ENCODE results near the gene SNAPC1.
"Not testable (repeated sequence)": the region's sequence is repeated elsewhere in the genome, so short reads cannot be mapped to it uniquely, and the experiment has no call there.

SNAPC1 gene

DNA sequence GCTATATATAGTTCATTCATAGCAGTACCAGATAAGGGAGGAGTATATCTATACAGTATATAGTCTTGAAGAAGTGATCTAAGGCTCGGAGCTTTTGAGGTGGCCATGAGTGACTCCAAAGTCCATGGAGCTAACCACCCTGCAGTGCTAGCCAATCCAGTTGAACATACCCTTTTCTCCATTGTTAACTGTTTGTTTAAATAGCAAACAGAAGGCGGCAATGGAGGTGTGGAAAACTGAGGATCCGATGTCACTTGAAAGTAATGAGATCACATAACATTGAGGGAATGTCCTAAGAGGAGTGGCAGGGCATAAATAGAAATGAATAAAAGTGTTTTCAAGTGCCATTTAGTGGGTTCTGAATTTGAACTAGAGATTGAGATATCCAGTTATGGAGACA, 12.4 kb upstream of the SNAPC1 start:
- no peak for DNase-seq (ENCODE audit: low read depth)

DNA sequence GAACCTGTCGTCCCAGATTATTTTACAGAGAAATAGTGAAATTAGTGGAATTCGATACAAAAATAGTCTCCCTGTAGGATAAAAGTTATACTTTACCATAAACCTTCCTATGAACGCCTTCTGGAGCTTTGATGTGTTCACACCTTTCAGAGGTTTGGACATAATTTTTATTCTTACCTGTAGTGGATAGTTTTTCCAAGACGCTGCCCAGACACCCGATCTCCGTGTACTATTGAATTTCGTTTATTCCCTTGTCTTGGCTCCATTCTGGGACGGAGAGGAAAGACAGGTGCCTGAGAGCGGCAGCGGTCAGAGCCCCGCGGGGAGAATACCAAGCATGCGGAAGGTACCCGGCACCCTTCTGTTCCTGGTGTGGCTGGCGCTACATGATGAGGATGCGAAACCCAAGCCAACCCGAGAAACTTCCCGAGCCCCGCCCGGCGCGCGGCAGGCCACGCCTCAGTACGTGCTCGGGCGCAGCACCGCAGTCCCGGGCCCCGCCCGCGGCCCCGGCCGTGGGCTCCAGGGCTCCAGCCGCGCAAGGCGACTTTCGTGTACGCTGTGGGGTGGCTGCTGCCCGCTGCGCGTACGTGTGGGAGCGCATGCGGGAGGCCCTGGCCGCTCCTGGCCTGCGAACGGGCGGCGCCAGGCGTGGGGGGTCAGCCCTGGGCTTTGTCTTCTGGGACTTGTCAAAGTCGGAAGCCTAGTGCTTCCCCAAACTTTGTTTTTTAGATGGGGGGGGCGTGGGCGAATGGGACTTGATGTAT, 11.3 kb upstream of the SNAPC1 start:
- no peak for DNase-seq (ENCODE audit: low read depth)

DNA sequence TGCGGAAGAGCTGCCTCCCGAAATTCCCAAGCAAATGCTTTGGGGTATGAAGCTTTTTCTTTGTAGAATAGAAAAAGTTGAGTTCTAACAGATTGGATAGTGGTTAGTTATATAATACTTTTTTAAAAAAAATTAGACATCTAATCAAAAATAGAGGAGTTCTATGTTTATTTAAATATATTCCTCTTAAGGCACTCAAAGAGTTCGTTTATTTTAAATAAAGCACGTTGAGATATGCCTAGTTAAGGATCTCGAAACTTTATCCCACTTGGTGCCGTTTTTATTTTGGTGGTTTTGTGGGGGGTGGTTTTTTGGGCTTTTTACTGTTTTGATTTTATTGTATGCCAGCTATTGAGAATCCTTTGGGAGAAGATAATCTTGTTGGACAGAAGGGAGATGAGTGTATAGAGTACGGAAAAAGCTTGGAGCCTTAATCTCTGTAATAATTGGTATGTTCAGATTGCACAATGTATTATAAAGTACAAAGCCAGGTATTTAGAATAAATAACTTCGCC, 10.7 kb upstream of the SNAPC1 start:
- DNase-seq (ENCODE audit: low read depth) = no peak

DNA sequence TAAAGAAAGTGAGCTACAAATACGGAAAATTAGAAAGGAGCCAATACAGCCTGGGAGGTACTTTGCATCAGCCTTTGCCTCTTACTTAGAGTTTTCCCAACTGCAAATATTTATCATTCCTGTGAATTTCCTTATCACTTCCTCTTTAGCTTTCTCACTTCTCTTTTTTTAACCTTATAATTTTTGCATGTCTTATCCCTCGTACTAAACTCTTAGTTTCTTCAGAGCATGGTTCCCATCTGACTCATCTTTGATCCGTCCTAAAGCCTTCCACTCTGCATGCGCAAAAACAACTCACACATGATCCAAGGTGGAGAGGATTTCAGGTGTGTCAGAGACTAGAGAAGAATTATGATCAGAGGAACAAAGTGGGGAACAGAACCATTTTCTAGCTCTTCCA, 9.6 kb upstream of the SNAPC1 start:
- no peak for DNase-seq (ENCODE audit: low read depth)

DNA sequence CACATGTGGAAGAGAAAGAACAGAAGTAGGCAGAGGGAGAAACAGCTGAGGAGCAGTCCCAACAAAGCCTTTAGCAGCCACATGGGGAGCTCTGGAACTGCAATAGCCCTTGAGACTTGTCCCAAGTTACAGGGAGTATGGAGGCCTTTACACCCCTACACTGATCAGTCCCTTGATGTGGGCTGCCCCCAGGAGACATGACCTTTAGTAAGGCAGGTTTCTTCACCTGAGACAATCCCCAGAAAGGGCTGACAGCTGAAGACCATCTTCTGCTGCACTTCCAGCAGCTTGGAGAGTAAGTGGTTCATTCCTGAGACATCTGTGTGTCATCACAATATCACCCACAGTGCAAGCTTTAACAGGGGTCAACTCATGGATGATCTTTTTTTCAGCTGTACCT, 8.6 kb upstream of the SNAPC1 start:
- DNase-seq (ENCODE audit: low read depth) = no peak

DNA sequence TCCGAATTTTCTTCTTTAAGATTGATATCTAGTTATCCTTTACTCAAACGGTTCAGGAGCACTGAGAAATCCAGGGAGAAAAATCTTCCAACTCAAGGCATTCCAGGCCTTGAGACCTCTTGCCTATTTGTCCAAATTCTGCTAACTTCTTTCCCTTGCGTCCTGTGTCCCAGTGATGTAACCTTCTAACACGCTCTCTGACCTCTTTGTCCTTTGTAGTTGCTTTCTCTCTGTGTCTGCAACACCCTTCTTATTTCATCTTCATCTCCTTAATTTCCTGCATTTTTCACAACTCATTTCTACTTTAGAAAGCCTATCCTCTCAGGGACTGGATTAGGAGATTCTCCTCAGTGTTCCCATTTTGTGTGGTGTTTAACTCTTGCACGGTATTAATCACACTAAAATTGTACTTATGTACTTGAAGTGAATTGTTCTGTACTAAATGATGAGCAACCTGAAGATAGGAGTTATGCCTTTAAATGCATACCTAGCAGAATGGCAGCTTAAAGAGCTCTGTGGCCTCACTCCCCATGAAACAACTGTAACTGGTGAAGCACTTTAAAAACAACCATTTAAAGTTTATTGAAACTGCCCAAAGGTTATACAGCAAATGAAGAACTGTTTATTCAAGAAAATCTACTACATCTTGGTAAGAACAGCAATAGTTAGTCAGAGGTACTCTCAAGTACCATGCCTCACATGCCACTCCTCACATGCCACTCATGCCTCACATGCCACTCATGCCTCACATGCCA, 7.4 kb upstream of the SNAPC1 start:
- no peak for DNase-seq (ENCODE audit: low read depth)

DNA sequence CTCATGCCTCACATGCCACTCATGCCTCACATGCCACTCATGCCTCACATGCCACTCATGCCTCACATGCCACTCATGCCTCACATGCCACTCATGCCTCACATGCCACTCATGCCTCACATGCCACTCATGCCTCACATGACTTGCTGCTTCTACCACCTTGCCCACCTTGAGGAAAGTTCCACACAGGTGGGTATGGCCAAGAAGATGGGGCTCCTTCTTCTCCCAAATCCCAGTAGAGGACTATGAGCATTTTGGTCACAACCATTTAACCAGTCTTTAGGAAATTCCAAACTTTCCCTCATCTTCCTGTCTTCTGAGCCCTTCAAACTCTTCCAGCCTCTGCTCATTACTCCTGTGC, 6.9 kb upstream of the SNAPC1 start:
- DNase-seq (ENCODE audit: low read depth) = not testable (repeated sequence)

DNA sequence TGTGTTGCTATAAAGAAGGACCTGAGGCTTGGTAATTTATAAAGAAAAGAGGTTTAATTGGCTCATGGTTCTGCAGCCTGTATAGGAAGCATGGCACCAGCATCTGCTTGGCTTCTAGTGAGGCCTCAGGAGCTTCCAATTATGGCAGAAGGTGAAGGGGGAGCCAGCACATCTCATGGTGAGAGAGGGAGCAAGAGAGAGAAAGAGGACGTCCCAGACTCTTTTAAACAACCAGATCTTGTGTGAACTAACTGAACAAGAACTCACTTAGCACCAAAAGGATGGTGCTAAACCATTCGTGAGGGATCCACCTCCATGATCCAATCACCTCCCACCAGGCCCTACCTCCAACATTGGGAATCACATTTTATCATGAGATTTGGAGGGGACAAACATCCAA, 6.1 kb upstream of the SNAPC1 start:
- DNase-seq (ENCODE audit: low read depth) = no peak

DNA sequence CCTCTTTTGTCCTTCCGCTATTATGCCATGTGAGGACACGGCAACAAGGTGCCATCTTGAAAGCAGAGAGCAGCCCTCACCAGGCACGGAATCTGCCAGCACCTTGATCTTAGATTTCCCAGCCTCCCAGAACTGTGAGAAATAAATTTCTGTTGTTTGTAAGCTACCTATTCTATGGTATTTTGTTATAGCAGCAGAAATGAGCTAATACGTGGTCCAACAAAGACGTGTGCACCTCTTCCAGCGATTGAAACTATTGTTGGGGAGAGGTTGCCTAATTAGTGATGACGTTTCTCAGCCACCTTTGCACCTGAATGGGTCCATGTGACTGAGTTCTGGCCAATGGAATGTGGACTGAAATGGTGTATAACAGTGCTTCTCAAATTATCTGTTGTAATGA, 2.3 kb upstream of the SNAPC1 start:
- no peak for DNase-seq (ENCODE audit: low read depth)

DNA sequence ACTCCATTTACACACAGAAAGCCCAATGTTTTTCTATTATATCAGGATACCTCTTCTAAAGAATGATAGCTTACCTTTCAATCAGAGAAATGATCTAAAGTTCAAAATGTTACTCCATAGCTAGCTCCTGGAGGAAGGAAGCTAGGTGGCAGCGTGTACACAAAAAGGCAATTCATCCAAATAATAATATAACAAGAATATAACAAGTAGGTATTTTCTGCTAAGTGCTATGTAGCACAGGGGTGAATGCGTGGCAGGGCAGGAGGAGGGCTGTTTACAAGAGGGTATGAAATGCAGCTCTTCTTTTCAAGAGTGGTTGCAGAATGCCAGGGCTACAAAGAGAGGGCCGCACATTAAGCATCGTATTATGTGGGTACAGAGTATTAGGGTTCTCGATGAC, 663 bp upstream of the SNAPC1 start:
- no peak for DNase-seq (ENCODE audit: low read depth)

DNA sequence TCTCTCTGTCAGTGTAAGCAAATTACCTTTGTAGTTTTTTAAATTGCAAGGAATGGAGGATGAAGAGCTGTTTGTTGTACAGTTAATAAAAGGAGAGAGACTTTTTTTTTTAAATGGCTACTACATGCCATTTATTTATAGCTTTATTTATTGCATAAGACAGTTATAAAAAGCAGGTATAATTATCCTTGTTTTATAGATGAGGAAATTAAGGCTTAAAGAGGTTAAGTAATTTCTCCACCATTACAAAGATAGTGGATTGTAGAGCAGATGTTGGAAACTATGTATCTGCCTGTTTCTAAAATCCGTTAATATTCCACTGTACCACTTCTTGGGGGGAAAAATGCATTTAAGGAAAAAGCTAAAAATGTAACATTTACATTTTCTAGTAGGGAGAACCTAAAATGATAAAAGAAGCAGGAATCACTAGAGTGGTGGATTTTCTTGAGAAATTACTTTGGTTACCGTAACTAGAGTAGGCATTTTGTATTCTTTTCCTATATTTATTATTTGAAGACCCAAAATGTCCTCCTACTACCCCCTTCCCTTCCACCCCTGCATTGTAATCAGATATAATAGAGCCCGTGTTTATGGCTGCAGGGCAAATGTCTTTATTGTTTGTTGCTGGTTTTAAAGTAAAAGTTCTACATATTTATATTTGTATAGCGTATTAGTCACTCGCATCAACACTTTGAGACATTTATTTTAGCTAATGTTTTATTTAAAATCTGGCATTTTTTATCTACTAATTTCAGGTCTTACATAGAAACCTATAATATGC, 2.3 kb downstream of the SNAPC1 start:
- no peak for DNase-seq (ENCODE audit: low read depth)

DNA sequence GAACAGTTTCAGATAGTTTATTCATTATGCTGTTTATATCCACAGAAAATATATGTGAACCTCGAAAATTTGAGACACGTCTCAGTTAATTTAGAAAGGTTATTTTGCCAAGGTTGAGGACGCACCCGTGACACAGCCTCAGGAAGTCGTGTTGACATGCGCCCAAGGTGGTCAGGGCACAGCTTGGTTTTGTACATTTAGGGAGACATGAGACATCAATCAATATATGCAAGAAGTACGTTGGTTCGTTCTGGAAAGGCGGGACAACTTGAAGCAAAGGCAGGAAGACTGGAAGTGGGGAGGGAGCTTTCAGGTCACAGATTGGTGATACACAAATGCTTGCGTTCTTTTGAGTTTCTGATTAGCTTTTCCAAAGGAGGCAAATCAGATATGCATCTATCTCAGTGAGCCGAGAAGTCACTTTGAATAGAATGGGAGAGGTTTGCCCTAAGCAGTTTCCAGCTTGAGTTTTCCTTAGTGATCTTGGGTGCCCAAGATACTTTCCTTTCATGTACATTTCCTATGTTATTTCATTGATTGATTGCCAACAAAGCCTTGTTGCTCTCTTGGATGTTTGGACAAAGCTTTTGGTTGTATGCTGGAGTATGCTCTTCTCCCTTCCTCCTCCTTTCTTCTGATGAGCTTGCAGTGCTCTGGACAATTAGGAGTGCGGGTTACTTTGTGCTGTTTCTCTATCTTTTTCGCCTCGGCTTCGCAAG, 3.2 kb downstream of the SNAPC1 start:
- DNase-seq (ENCODE audit: low read depth) = no peak

DNA sequence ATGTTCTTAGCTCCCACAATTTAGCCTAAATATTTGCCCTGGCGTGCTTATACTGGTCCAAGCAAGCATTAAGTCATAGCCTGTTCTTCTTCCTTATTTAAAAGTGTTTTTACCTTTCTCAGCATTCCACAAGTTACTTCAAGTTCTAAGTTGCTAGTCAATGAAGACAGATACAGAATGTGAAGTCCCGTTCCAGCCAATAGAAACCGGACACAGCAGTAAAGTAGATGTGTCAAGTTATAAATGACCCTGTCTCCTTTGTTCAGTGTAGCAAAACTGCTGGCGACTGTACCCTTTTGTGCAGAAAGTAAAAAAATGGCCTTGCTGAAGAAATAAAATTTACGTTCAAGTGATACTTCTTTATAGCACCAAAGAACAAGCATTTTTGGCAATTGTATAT, 3.9 kb downstream of the SNAPC1 start:
- DNase-seq (ENCODE audit: low read depth) = no peak

DNA sequence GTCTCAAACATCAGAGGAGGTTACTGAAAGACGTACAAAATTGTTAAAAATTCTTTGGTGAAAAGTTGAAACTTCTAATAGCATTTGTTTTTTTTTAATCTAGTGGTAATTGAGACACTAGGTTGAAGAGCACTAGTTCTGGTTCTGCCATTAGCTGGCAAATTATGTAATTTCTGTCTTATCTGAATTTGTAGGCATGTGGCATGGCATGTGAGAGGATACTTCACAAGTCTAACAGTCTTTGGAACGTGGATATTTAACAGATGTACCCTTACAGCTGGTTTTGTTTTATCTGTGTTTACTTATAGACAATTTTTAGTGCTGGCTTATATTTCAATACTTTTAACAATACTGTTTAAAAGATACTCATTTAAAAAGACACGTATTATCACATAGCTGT, 6.0 kb downstream of the SNAPC1 start:
- DNase-seq (ENCODE audit: low read depth) = no peak

DNA sequence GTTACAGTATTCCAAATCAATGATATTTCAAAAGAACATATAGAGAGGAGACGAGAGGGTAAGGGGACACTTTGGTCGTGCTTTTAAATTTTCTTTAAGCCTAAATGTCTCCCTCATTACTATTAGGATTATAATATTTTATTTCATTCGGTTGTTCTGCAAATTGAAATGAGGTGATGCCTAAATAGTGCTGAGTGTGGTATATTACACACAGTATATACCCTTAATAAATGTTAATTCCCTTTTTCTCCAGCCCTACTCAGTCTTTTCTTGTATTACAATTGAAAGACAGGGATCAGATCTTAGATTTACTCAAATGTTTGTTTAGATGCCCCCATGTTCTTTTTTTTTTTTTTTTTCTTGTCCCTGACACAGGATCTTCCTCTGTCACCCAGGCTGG, 7.7 kb downstream of the SNAPC1 start:
- DNase-seq (ENCODE audit: low read depth) = no peak

DNA sequence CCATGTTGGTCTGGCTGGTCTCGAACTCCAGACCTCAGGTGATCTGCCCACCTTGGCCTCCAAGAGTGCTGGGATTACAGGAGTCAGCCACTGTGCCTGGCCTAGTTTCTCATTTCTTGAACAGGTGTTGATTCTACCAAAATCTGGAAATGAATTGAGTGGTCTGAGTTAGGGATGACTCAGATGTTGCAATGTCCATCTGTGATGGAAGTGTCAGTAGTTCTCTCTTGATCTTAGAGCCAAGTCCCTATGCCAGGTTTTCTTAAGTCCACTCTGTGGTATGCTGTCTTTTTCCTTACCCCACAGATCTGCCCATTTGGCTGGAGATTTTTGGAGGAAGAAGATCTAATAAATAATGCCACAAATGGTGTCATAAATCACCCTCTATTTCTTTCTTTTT, 12.6 kb downstream of the SNAPC1 start:
- DNase-seq (ENCODE audit: low read depth) = no peak

DNA sequence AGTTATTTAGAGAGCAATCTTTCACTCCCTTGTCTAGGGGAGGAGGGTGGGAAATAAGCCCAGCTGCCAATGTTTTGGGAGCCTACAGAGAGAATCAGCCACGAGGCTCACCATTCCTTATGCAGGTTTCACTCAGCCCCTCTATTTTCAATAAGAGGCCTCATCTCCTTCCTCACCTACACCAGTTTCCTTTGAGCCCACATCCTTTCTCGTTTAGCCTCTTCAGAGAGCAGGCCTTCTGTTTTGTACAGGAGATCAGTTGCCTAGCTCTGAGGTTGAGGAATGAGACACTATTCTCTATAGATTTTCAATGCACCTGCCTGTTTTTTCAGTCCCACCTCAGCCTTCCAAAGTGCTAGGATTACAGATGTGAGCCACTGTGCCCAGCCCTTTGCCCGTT, 17.9 kb downstream of the SNAPC1 start:
- DNase-seq (ENCODE audit: low read depth) = no peak

DNA sequence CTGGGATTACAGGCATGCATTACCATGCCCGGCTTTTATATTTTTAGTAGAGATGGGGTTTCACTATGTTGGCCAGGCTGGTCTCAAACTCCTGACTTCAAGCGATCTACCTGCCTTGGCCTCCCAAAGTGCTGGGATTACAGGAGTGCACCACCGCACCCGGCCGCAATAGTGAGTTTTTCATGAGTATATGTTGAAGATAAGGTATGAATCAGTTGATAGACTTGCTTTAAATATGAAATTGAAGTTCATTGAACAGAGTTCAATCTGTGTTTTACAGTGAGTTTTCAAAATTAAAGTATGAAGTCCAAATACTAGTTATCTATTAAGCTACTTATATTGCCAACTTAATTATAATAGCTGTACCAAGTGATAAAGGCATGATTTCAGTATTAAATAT, 35.1 kb downstream of the SNAPC1 start:
- no peak for DNase-seq (ENCODE audit: low read depth)

DNA sequence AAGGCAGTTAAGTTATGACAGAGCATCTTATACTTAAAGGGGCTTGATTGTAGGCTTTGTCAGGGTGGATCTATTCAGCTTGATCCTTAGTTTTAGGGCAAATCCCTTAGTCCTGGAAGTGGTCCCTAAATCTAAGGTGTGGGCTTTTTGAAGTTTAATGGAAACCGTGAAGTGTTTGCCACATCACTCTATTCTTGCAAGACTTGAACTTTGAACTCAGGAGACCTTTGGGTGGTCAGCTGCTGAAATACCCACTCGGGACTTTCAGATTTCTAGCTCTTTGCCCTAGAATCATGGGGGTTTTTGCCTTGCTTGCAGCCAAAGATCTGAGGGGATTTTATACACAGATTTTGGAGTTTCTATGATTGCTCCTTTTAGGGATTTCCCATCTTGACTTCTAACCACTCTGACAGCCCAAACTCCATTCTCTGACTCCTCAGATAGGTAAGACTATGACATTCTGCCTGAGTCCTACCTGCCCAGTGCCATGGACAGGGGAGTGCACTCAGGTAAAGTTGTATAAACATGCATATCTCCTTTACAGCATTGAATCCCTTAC, 39.9 kb downstream of the SNAPC1 start:
- DNase-seq (ENCODE audit: low read depth) = no peak

DNA sequence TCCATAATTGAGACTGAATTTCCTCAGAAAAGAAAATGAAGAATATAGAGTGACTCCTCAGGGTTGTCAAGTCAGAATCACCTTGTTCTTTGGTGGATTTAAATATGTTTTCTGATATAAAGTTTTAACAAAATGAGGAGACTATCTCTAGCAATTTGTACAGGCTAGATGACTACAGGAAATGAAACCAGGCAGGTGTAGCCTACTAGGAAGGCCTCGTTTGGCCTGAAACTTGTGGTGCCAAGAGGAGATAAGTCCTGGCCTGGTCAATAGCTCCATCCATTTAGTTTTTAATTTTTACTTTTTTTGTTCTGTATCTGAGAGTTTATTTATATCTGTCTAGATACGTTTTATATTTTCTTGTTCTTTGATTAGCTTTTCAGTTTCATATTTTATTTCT, 41.5 kb downstream of the SNAPC1 start:
- DNase-seq (ENCODE audit: low read depth) = no peak

DNA sequence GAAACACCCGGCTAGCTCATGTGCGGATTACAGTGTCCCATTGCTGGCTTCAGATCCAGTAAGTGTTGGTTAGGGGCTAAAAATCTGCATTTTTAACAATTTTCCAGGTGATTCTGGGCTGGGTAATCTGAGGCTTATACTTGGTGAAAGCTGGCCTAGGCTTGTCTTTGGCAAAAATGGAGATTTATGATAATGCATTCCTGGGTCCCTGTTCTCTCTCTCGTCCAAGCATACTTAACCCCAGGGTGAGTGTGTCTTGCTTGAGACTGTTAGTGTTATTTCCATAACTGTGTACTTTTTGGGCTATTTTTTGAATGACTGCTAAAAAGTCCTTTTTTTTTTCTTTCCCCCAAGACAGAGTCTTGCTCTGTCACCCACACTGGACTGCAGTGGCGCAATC, 43.2 kb downstream of the SNAPC1 start:
- no peak for DNase-seq (ENCODE audit: low read depth)

DNA sequence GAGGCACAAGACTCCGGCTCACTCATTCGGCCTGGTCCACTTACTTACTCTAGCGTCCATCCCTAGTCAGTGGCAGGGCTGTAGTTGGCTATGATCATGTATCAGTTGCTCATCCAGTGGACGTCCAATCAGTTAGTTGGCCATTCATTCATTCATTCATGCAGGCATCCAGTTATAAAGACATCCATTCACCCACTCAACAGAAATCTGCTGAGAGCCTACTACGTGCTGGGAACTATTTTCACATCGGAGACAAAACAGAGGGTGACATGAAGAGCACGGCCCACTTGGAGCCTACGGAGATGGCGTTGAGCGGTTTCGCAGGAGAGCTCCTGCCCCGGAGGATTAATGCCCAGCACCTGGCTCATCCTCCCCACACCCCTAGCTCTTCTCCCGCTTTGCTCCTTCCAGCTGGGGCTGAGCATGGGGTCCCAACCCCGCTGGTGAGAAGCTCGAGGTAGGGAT, 49.7 kb downstream of the SNAPC1 start:
- no peak for DNase-seq (ENCODE audit: low read depth)
